ENCODE measurements around the gene ENPP7.

DNA sequence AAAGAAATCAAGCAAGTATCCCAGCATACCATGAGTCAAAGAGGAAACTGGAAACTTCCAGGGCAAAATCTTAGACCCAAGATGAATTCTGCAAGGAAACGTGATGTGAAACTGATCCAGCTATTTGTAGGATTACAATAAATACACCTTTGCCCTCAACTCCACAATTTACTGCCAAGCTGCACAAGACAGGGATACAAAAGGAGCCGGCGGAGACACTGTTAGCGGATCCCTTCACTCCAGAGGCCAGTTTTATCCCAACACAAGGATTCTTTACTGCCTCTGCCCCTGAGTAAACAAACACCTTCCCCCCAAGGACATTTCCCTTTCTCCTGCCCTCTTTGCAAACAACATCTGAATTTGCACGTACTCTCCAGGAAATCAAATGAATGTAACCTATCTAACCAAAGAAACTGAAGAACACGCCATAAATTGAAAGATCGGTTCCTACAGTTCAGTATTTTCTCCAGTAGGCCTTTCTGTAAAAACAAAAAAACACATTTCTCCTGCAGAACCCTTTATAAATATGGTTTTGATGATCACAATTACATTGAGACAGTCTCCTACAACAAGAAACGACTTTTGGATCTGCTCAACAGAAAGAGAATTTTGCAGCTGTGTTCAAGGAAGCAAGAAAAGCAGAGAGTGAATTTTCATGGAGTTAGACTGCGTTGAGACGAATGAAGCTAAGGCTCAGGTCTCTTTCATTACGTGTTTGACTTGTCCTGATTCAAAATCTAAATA, 45.8 kb downstream of the ENPP7 start:
- TF ChIP-seq CTCF (conservative IDR thresholded peaks at IDR 0.05; ENCODE audit: low read length) (no peak), EZH2phosphoT487 (IDR thresholded peaks at IDR 0.05; ENCODE audit: borderline replicate concordance) (no peak)
